Large intestine (tissue), 3 donors: ENCODE results near the gene TGFBRAP1. TPM values are rescaled to one million over a fixed set of nuclear protein-coding genes. Genes with fewer than 3 reads are reported as not detected.

ENCODE experiments used
- DNase-seq, 2 donors: peaks; one replicate each; pipeline versions ENCODE4 v3.0.0 to v3.0.0-alpha.2; 2013
- H3K27ac ChIP-seq: one replicate; pipeline ENCODE4 v1.5.1; 2013; ENCODE audit warnings: low read length
- H3K27me3 ChIP-seq: 2 replicates; pipeline ENCODE4 v1.6.1; 2013; ENCODE audit warnings: low read length; ENCODE audit not compliant: control insufficient read depth, insufficient read depth
- H3K36me3 ChIP-seq: 2 replicates; pipeline ENCODE4 v1.6.1; 2013; ENCODE audit warnings: low read length; ENCODE audit not compliant: control insufficient read depth, insufficient read depth
- H3K4me1 ChIP-seq: one replicate; pipeline ENCODE4 v1.6.1; 2013; ENCODE audit warnings: low read length; ENCODE audit not compliant: control insufficient read depth, insufficient read depth
- H3K4me3 ChIP-seq: one replicate; pipeline ENCODE4 v1.5.1; 2013; ENCODE audit warnings: low read length
- H3K9me3 ChIP-seq: one replicate; pipeline ENCODE4 v1.6.1; 2013; ENCODE audit warnings: mild to moderate bottlenecking, low read depth, low read length, moderate library complexity; ENCODE audit not compliant: control insufficient read depth
- WGBS: methylation state at CpG from one replicate; pipeline ENCODE4 v1.1.5; 2013; ENCODE audit warnings: low lambda C conversion rate; ENCODE audit not compliant: insufficient coverage; 5-methylcytosine and 5-hydroxymethylcytosine counted together
- polyA plus RNA-seq: library from polyadenylated mRNA; unstranded; fragments of 120-200 nt; gene quantifications from one replicate; pipeline ENCODE4 v1.2.1, GENCODE V29; 2013

TGFBRAP1 gene
- polyA plus RNA-seq, 1 donor = 14.4 TPM

GRCh38 chr2:105241443-105241842, 88.1 kb downstream of the TGFBRAP1 start, which contains the start of gene GPR45:
GPR45 (plus strand) TSS chr2:105241743; CDS start chr2:105241859, 116 bp downstream.
- no peaks in the 10 kb centered on the region for H3K4me1 ChIP-seq

GRCh38 chr2:105239924-105240323, 89.6 kb downstream of the TGFBRAP1 start:
- no peak for DNase-seq
- 93% methylated on average over 2 of the region's 2 CpGs for WGBS
- no peak overlapping the region for H3K27ac ChIP-seq
- no peak overlapping the region for H3K4me3 ChIP-seq
- peaks cover 4% of the 10 kb centered on the region for H3K9me3 ChIP-seq
- H3K27me3 ChIP-seq = peaks cover 20% of the 10 kb centered on the region
- no peaks in the 10 kb centered on the region for H3K4me1 ChIP-seq
- no peaks in the 10 kb centered on the region for H3K36me3 ChIP-seq

More at GRCh38 chr2:105241443-105241842, 88.1 kb downstream of the TGFBRAP1 start, which contains the start of gene GPR45:
- no CpG with 5 or more reads among the region's 10 CpGs for WGBS
- Histone ChIP-seq H3K27ac (no peak within 1 kb of the TSS), H3K27me3 (peaks cover 15% of the 10 kb centered on the region), H3K36me3 (no peaks in the 10 kb centered on the region), H3K9me3 (peaks cover 4% of the 10 kb centered on the region), H3K4me3 (no peak within 1 kb of the TSS)
- DNase-seq = no peak

GRCh38 chr2:105238664-105239240, 90.8 kb downstream of the TGFBRAP1 start:
- Histone ChIP-seq H3K9me3 (peaks cover 4% of the 10 kb centered on the region), H3K27ac (no peak overlapping the region), H3K36me3 (no peaks in the 10 kb centered on the region), H3K4me1 (no peaks in the 10 kb centered on the region), H3K4me3 (no peak overlapping the region), H3K27me3 (peaks cover 20% of the 10 kb centered on the region)
- DNase-seq = no peak
- WGBS = 90% methylated on average over 2 of the region's 14 CpGs

GRCh38 chr2:105237045-105237765, 92.3 kb downstream of the TGFBRAP1 start:
- DNase-seq = no peak
- H3K27me3 ChIP-seq = peaks cover 20% of the 10 kb centered on the region
- H3K4me1 ChIP-seq = no peaks in the 10 kb centered on the region
- no peak overlapping the region for H3K27ac ChIP-seq
- H3K9me3 ChIP-seq = peaks cover under 1% of the 10 kb centered on the region
- WGBS = no CpG with 5 or more reads among the region's 41 CpGs
- no peak overlapping the region for H3K4me3 ChIP-seq
- no peaks in the 10 kb centered on the region for H3K36me3 ChIP-seq

GRCh38 chr2:105236060-105236424, 93.5 kb downstream of the TGFBRAP1 start:
- Histone ChIP-seq H3K9me3 (no peaks in the 10 kb centered on the region), H3K36me3 (no peaks in the 10 kb centered on the region), H3K27ac (no peak overlapping the region), H3K4me3 (no peak overlapping the region), H3K4me1 (no peaks in the 10 kb centered on the region), H3K27me3 (peaks cover 22% of the 10 kb centered on the region)
- WGBS = 50% methylated on average over 2 of the region's 5 CpGs
- no peak for DNase-seq

- Histone ChIP-seq H3K4me1 (no peaks in the 10 kb centered on the region), H3K4me3 (no peak overlapping the region), H3K27ac (no peak overlapping the region), H3K9me3 (no peaks in the 10 kb centered on the region), H3K27me3 (peaks cover 22% of the 10 kb centered on the region), H3K36me3 (no peaks in the 10 kb centered on the region)
- peak; percentile 35 to 46 for DNase-seq
- WGBS = no CpG with 5 or more reads among the region's 12 CpGs
These were observed 94.0 kb downstream of the TGFBRAP1 start for GRCh38 chr2:105235388-105236059.

GRCh38 chr2:105231232-105231619, 98.3 kb downstream of the TGFBRAP1 start:
- no CpG with 5 or more reads among the region's 3 CpGs for WGBS
- no peak for DNase-seq

GRCh38 chr2:105224444-105224843, 105.1 kb downstream of the TGFBRAP1 start:
- 100% methylated on average over 1 of the region's 9 CpGs for WGBS
- Histone ChIP-seq H3K27me3 (peaks cover 4% of the 10 kb centered on the region), H3K27ac (no peak overlapping the region), H3K4me1 (no peaks in the 10 kb centered on the region), H3K36me3 (no peaks in the 10 kb centered on the region), H3K9me3 (no peaks in the 10 kb centered on the region), H3K4me3 (no peak overlapping the region)
- no peak for DNase-seq

More at GRCh38 chr2:105231232-105231619, 98.3 kb downstream of the TGFBRAP1 start:
- no peak overlapping the region for H3K27ac ChIP-seq
- no peaks in the 10 kb centered on the region for H3K4me1 ChIP-seq
- no peak overlapping the region for H3K4me3 ChIP-seq
- H3K36me3 ChIP-seq = no peaks in the 10 kb centered on the region
- H3K9me3 ChIP-seq = no peaks in the 10 kb centered on the region
- peaks cover 7% of the 10 kb centered on the region for H3K27me3 ChIP-seq

GRCh38 chr2:105220604-105221003, 108.9 kb downstream of the TGFBRAP1 start:
- WGBS = 80% methylated on average over 1 of the region's 3 CpGs
- H3K9me3 ChIP-seq = no peaks in the 10 kb centered on the region
- peaks cover 4% of the 10 kb centered on the region for H3K27me3 ChIP-seq
- DNase-seq = no peak
- no peak overlapping the region for H3K27ac ChIP-seq
- no peaks in the 10 kb centered on the region for H3K36me3 ChIP-seq
- no peak overlapping the region for H3K4me3 ChIP-seq
- H3K4me1 ChIP-seq = no peaks in the 10 kb centered on the region

- H3K27me3 ChIP-seq = no peaks in the 10 kb centered on the region
- no peak overlapping the region for H3K4me3 ChIP-seq
- no peaks in the 10 kb centered on the region for H3K9me3 ChIP-seq
- no peaks in the 10 kb centered on the region for H3K4me1 ChIP-seq
- H3K36me3 ChIP-seq = no peaks in the 10 kb centered on the region
- DNase-seq = no peak
- no peak overlapping the region for H3K27ac ChIP-seq
- no CpG with 5 or more reads among the region's 5 CpGs for WGBS
These were observed 113.8 kb downstream of the TGFBRAP1 start for GRCh38 chr2:105215586-105216192.
